Tibial nerve (tissue), 4 donors: Measurements from ENCODE around the gene FRMD4A.
A peak's percentile ranks its signal among the peaks of the same experiment; 100 is the strongest.

Experiments used
- EP300 ChIP-seq, 2 donors: sonication (generic); formaldehyde crosslinking; IDR thresholded peaks; one replicate each; pipeline ENCODE4 v1.6.1; 2017; ENCODE audit warnings: antibody characterized with exemption in 2 of 2, mild to moderate bottlenecking in 1 of 2
- POLR2A ChIP-seq, 2 donors: fragments of 450-650 bp; IDR thresholded peaks; one replicate each; pipeline ENCODE4 v1.6.1; 2017; ENCODE audit warnings: antibody characterized with exemption in 2 of 2, mild to moderate bottlenecking in 2 of 2, moderate library complexity in 2 of 2
- TF ChIP-seq, protein P1 (sequence below), 5 experiments: fragments of 200-600 bp in 3 of 5; fragments of 450-650 bp in 2 of 5; sonication (generic) in 3 of 5; IDR thresholded peaks; one replicate each; pipeline ENCODE4 v1.5.1; 2016 to 2019; ENCODE audit warnings: antibody characterized with exemption in 5 of 5, mild to moderate bottlenecking in 3 of 5, moderate library complexity in 2 of 5

- TF ChIP-seq, protein P1, sequence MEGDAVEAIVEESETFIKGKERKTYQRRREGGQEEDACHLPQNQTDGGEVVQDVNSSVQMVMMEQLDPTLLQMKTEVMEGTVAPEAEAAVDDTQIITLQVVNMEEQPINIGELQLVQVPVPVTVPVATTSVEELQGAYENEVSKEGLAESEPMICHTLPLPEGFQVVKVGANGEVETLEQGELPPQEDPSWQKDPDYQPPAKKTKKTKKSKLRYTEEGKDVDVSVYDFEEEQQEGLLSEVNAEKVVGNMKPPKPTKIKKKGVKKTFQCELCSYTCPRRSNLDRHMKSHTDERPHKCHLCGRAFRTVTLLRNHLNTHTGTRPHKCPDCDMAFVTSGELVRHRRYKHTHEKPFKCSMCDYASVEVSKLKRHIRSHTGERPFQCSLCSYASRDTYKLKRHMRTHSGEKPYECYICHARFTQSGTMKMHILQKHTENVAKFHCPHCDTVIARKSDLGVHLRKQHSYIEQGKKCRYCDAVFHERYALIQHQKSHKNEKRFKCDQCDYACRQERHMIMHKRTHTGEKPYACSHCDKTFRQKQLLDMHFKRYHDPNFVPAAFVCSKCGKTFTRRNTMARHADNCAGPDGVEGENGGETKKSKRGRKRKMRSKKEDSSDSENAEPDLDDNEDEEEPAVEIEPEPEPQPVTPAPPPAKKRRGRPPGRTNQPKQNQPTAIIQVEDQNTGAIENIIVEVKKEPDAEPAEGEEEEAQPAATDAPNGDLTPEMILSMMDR (IDR thresholded peaks at IDR 0.05), result no peak
- TF ChIP-seq POLR2A (IDR thresholded peaks at IDR 0.05), result no peak
- TF ChIP-seq EP300 (IDR thresholded peaks at IDR 0.05), result peak in 1 of 2 donors; percentile 7
These were observed 491.2 kb downstream of the FRMD4A start for GRCh38 chr10:13839430-13839990.
